HEK293T (cell line): ENCODE measurements around the gene NIFK.
"Not testable (repeated sequence)": the region's sequence is repeated elsewhere in the genome, so short reads cannot be mapped to it uniquely, and the experiment has no call there.

Experiments
- CTCF ChIA-PET: fragments of 350-600 bp; formaldehyde crosslinking; extraction: SDS; loops from one replicate; lab custom pipeline; 2021; ENCODE audit warnings: antibody characterized with exemption, inconsistent platforms; lab: Yijun Ruan, JAX
- POLR2A ChIA-PET: fragments of 350-600 bp; formaldehyde crosslinking; extraction: SDS; loops from one replicate; lab custom pipeline; 2020; ENCODE audit warnings: antibody characterized with exemption, inconsistent platforms; lab: Yijun Ruan, JAX
- DNase-seq: peaks from one replicate; pipeline ENCODE4 v3.0.0; 2012; ENCODE audit warnings: mixed read lengths; ENCODE audit errors: extremely low spot score
- ARNT ChIP-seq: fragments of 450-650 bp; IDR thresholded peaks from 2 replicates; pipeline ENCODE4 v1.6.1; 2017; ENCODE audit warnings: mild to moderate bottlenecking
- BHLHE40 ChIP-seq: fragments of 450-650 bp; IDR thresholded peaks from 2 replicates; pipeline ENCODE4 v1.6.1; 2016; ENCODE audit warnings: mild to moderate bottlenecking, moderate library complexity, borderline replicate concordance
- CTBP1 ChIP-seq: fragments of 450-650 bp; IDR thresholded peaks from 2 replicates; pipeline ENCODE4 v1.6.1; 2016; ENCODE audit warnings: borderline replicate concordance
- ELF4 ChIP-seq: fragments of 450-650 bp; IDR thresholded peaks from 2 replicates; pipeline ENCODE4 v1.6.1; 2017; ENCODE audit warnings: antibody characterized with exemption
- FOXA1 ChIP-seq: fragments of 450-650 bp; IDR thresholded peaks from 2 replicates; pipeline ENCODE4 v1.6.1; 2016; ENCODE audit warnings: mild to moderate bottlenecking
- FOXK2 ChIP-seq: fragments of 450-650 bp; IDR thresholded peaks from 2 replicates; pipeline ENCODE4 v1.6.1; 2016; ENCODE audit warnings: mild to moderate bottlenecking
- FOXM1 ChIP-seq: fragments of 450-650 bp; IDR thresholded peaks from 2 replicates; pipeline ENCODE4 v1.6.1; 2017; ENCODE audit warnings: mild to moderate bottlenecking, borderline replicate concordance
- HDGF ChIP-seq: fragments of 450-650 bp; IDR thresholded peaks from 2 replicates; pipeline ENCODE4 v1.6.1; 2017; ENCODE audit warnings: antibody characterized with exemption, borderline replicate concordance
- L3MBTL2 ChIP-seq: fragments of 450-650 bp; conservative IDR thresholded peaks from 2 replicates; pipeline ENCODE4 v1.6.1; 2016; ENCODE audit warnings: mild to moderate bottlenecking
- LEF1 ChIP-seq: fragments of 450-650 bp; IDR thresholded peaks from 2 replicates; pipeline ENCODE4 v1.6.1; 2017; ENCODE audit warnings: mild to moderate bottlenecking, borderline replicate concordance
- NFRKB ChIP-seq: fragments of 450-650 bp; IDR thresholded peaks from 2 replicates; pipeline ENCODE4 v1.6.1; 2016; ENCODE audit warnings: mild to moderate bottlenecking, moderate library complexity
- PKNOX1 ChIP-seq: fragments of 450-650 bp; IDR thresholded peaks from 2 replicates; pipeline ENCODE4 v1.6.1; 2016
- SP1 ChIP-seq: fragments of 450-650 bp; IDR thresholded peaks from 2 replicates; pipeline ENCODE4 v1.6.1; 2017
- SUZ12 ChIP-seq: fragments of 450-650 bp; IDR thresholded peaks from 2 replicates; pipeline ENCODE4 v1.6.1; 2016; ENCODE audit warnings: mild to moderate bottlenecking
- TARDBP ChIP-seq: fragments of 450-650 bp; IDR thresholded peaks from 2 replicates; pipeline ENCODE4 v1.6.1; 2016
- ZNF384 ChIP-seq: fragments of 450-650 bp; IDR thresholded peaks from 2 replicates; pipeline ENCODE4 v1.6.1; 2016

NIFK gene

GRCh38 chr2:121699421-121700333 is 37.0 kb downstream of the NIFK start:
- DNase-seq = no peak
- TF ChIP-seq SUZ12 (no peak), HDGF (no peak), LEF1 (no peak), ARNT (no peak), ELF4 (no peak)
- CTCF ChIA-PET = interaction anchor here (1.4 kb wide), 1 partner anchor 10 kb away, joined by 3 read pairs; no protein-coding TSS in a partner anchor
- POLR2A ChIA-PET = interaction anchor here (0.6 to 2.6 kb wide), 4 partner anchors 10 to 169 kb away, joined by 3 to 9 read pairs (median 4); partner anchors contain the start of genes NIFK and RNU4ATAC

- no peak for DNase-seq
- POLR2A ChIA-PET = interaction anchor here (1.2 kb wide), 1 partner anchor 39 kb away, joined by 3 read pairs; the partner anchor contains the start of gene NIFK
- no peak for TF ChIP-seq FOXA1
- no peak for TF ChIP-seq FOXK2
- TF ChIP-seq ZNF384 = no peak
- TF ChIP-seq HDGF = no peak
- no peak for TF ChIP-seq BHLHE40
- no peak for TF ChIP-seq PKNOX1
- TF ChIP-seq SUZ12 = no peak
- TF ChIP-seq CTBP1 = no peak
- no peak for TF ChIP-seq NFRKB
- no peak for TF ChIP-seq L3MBTL2
- no peak for TF ChIP-seq ARNT
- no peak for TF ChIP-seq TARDBP
- TF ChIP-seq FOXM1 = no peak
- no peak for TF ChIP-seq SP1
- TF ChIP-seq ELF4 = no peak
- no peak for TF ChIP-seq LEF1
- CTCF ChIA-PET = no interaction called here
Observed at GRCh38 chr2:121698318-121698930, 38.3 kb downstream of the NIFK start.

GRCh38 chr2:121697108-121697631 is 39.5 kb downstream of the NIFK start:
- DNase-seq = no peak
- ChIA-PET POLR2A (interaction anchor here (0.8 kb wide), 1 partner anchor 40 kb away, joined by 3 read pairs; the partner anchor contains the start of gene NIFK), CTCF (interaction anchor here (0.6 kb wide), 1 partner anchor 103 kb away, joined by 3 read pairs; no protein-coding TSS in a partner anchor)
- TF ChIP-seq NFRKB = no peak
- TF ChIP-seq SUZ12 = no peak
- TF ChIP-seq BHLHE40 = no peak
- TF ChIP-seq PKNOX1 = no peak
- no peak for TF ChIP-seq FOXA1
- no peak for TF ChIP-seq HDGF

GRCh38 chr2:121696410-121696930 is 40.2 kb downstream of the NIFK start:
- ChIA-PET POLR2A (no interaction called here), CTCF (no interaction called here)
- TF ChIP-seq LEF1 = no peak
- TF ChIP-seq TARDBP = no peak
- TF ChIP-seq NFRKB = no peak
- TF ChIP-seq L3MBTL2 = no peak
- TF ChIP-seq HDGF = no peak
- no peak for DNase-seq

GRCh38 chr2:121695171-121695451 is 41.6 kb downstream of the NIFK start:
- POLR2A ChIA-PET = interaction anchor here (1.1 kb wide), 1 partner anchor 164 kb away, joined by 5 read pairs; the partner anchor contains the start of gene RNU4ATAC
- DNase-seq = no peak
- CTCF ChIA-PET = no interaction called here
- TF ChIP-seq NFRKB (no peak), L3MBTL2 (no peak), ARNT (no peak), HDGF (no peak), CTBP1 (no peak), TARDBP (no peak), ELF4 (no peak), BHLHE40 (no peak)

- no peak for DNase-seq
- ChIA-PET POLR2A (interaction anchor here (1.1 kb wide), 1 partner anchor 164 kb away, joined by 5 read pairs; the partner anchor contains the start of gene RNU4ATAC), CTCF (no interaction called here)
- no peak for TF ChIP-seq FOXK2
- TF ChIP-seq LEF1 = no peak
- TF ChIP-seq ELF4 = no peak
- TF ChIP-seq ARNT = no peak
- no peak for TF ChIP-seq FOXA1
- TF ChIP-seq ZNF384 = no peak
- no peak for TF ChIP-seq TARDBP
- no peak for TF ChIP-seq SP1
- no peak for TF ChIP-seq FOXM1
Observed at GRCh38 chr2:121694398-121695170, 42.1 kb downstream of the NIFK start.

- DNase-seq, CTCF ChIA-PET: not testable (repeated sequence)
- POLR2A ChIA-PET = interaction anchor here (0.9 kb wide), 1 partner anchor 9 kb away, joined by 3 read pairs; no protein-coding TSS in a partner anchor
Observed at GRCh38 chr2:121690572-121690971, 46.1 kb downstream of the NIFK start.
